Fibroblast of the aortic adventitia (primary cell): Measurements from ENCODE around the gene DCD. TPM values are rescaled to one million over a fixed set of nuclear protein-coding genes. Genes with fewer than 3 reads are reported as not detected.

Experiments used
- DNase-seq: peaks from one replicate; pipeline ENCODE4 v3.0.0-alpha.2; 2010; ENCODE audit warnings: low read depth
- H3K4me3 ChIP-seq: 2 replicates; pipeline ENCODE4 v1.5.1; 2011; ENCODE audit warnings: low read depth, mild to moderate bottlenecking, control low read depth, low read length, moderate library complexity
- total RNA-seq: library from RNA; depleted of rRNA; stranded (reverse); fragments of >200 nt; gene quantifications from 2 replicates; pipeline ENCODE4 v1.2.3, GENCODE V29; 2012; ENCODE audit warnings: low replicate concordance
- TF ChIP-seq, protein P1 (sequence below): IDR thresholded peaks from 2 replicates; pipeline ENCODE4 v1.5.1; 2011; ENCODE audit warnings: mild to moderate bottlenecking, low read length, control low read depth, inconsistent platforms; ENCODE audit not compliant: insufficient read depth

The DCD gene
- total RNA-seq, 1 donor, result not detected

DNA sequence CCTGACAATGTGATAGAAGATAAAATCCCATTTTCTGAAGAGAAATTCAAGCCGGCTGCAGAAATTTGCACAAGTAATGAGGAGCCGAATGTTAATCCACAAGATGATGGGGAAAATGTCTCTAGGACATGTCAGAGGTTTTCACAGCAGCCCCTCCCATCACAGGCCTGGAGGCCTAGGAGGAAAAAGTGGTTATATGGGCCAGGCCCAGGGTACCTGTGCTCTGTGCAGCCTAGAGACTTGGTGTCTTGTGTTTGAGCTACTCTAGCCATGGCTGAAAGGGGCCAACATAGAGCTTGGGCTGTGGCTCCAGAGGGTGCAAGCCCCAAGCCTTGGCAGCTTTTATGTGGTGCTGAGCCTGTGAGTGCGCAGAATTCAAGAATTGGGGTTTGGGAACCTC, 20.9 kb downstream of the DCD start:
- no peak overlapping the region for H3K4me3 ChIP-seq
- no peak for DNase-seq
- TF ChIP-seq, protein P1, sequence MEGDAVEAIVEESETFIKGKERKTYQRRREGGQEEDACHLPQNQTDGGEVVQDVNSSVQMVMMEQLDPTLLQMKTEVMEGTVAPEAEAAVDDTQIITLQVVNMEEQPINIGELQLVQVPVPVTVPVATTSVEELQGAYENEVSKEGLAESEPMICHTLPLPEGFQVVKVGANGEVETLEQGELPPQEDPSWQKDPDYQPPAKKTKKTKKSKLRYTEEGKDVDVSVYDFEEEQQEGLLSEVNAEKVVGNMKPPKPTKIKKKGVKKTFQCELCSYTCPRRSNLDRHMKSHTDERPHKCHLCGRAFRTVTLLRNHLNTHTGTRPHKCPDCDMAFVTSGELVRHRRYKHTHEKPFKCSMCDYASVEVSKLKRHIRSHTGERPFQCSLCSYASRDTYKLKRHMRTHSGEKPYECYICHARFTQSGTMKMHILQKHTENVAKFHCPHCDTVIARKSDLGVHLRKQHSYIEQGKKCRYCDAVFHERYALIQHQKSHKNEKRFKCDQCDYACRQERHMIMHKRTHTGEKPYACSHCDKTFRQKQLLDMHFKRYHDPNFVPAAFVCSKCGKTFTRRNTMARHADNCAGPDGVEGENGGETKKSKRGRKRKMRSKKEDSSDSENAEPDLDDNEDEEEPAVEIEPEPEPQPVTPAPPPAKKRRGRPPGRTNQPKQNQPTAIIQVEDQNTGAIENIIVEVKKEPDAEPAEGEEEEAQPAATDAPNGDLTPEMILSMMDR, result no peak

GRCh38 chr12:54625598-54625997, 22.6 kb downstream of the DCD start:
- no peak for DNase-seq
- TF ChIP-seq, protein P1, result no peak
- H3K4me3 ChIP-seq, result no peak overlapping the region

GRCh38 chr12:54624315-54625279, 23.6 kb downstream of the DCD start:
- no peak overlapping the region for H3K4me3 ChIP-seq
- TF ChIP-seq, protein P1, result no peak
- DNase-seq, result peak; percentile 52

DNA sequence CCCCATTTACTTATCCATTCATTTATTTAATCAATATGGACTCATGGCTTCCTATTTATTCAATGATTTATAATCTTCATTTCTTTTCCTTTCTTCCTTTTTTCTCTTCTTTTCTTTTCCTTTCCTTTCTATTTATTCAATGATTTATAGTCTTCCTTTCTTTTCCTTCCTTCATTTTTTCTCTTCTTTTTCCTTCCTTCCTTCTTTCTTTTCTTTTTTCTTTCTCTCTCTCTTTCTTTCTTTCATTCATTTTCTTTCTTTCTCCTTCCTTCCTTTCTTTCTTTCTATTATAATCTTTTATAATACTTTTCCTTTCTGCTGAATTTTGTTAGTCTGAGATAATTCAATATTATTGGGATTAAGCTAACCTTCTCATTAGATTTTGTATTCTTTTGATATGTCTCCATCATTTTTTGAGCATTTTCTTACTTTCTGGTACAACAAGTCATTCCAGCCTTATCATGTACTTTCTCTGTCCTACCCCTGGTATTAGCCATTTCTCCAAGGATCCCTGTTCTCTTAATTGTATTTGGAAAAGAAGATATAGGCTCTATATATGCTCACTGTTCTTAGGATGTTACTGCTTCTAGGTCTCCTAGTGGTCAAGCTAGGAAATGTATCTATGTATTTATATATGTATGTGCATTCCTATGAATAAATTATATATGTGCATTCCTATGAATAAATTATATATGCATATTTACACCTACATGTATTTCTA, 25.5 kb downstream of the DCD start:
- no peak for DNase-seq
- TF ChIP-seq, protein P1, result peak; percentile 35
- H3K4me3 ChIP-seq, result no peak overlapping the region

DNA sequence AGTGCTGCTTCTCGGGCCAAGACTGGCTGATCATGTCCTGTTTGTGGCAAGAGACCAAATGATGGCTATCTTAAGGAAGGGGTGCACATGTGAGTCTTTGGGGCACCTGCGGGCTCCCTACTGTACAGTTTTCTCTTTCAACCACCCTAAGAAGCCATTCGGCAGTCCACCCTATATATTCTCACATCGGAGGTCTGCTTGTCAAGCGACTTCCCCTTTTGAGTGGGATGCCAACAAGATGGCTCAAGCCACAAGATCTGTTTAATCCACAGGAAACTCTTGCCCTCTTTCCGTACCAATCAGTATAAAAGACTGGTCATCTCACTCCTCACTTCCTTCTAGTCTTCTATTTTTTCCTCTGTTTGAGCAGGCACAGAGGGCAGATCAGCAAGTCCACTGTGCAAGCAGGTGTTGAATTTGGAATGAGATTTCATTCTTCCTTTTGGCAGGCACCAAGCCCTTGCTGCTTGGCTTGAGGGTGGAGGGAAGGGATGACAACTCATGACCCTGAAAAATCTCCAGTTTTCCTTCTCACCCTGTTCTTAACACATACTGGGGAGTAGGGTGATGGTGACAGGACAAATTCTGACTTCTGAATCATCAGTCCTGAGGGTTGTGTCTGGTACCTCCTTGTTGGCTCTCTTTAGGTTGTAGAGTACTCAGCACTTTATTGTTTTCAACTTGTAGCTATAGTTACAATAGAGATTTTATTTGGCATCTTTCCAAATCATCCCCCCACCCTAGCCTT, 31.1 kb downstream of the DCD start:
- DNase-seq, result no peak
- TF ChIP-seq, protein P1, result no peak
- H3K4me3 ChIP-seq, result no peak overlapping the region

- TF ChIP-seq, protein P1, result no peak
- H3K4me3 ChIP-seq, result no peak overlapping the region
- DNase-seq, result no peak
Measured at GRCh38 chr12:54612225-54612750, 35.9 kb downstream of the DCD start.
